Right cardiac atrium (tissue), 5 donors: ENCODE measurements around the gene PRM3. TPM values are rescaled to one million over a fixed set of nuclear protein-coding genes. Genes with fewer than 3 reads are reported as not detected.
A peak's percentile ranks its signal among the peaks of the same experiment; 100 is the strongest.

Source experiments
- ATAC-seq, 2 donors: fragments of 200-7000 bp; cut with Tn5 transposase; one replicate each; pipeline versions ENCODE4 v1.8.0 to v1.9.1; 2020; ENCODE audit warnings: moderate library complexity in 2 of 2, mild to moderate bottlenecking in 1 of 2
- DNase-seq, 3 donors: peaks; one replicate each; pipeline ENCODE4 v3.0.0-alpha.2; 2020
- H3K27ac ChIP-seq: one replicate; pipeline ENCODE4 v1.5.1; 2013; ENCODE audit warnings: mild to moderate bottlenecking, low read length, control low read depth, moderate library complexity
- H3K27me3 ChIP-seq: one replicate; pipeline ENCODE4 v1.6.1; 2013; ENCODE audit not compliant: control insufficient read depth, insufficient read depth
- H3K4me1 ChIP-seq: one replicate; pipeline ENCODE4 v1.6.1; 2013; ENCODE audit warnings: low read length; ENCODE audit not compliant: control insufficient read depth, insufficient read depth
- H3K4me3 ChIP-seq: one replicate; pipeline ENCODE4 v1.5.1; 2013; ENCODE audit warnings: low read length, control low read depth
- H3K9me3 ChIP-seq: one replicate; pipeline ENCODE4 v1.6.1; 2013; ENCODE audit warnings: low read length; ENCODE audit not compliant: control insufficient read depth
- WGBS: extraction: QIAGEN DNeasy Blood & Tissue Kit; methylation state at CpG from one replicate; pipeline ENCODE4 v1.1.7; 2013; 5-methylcytosine and 5-hydroxymethylcytosine counted together
- intact Hi-C, 4 donors: fragments of 100-400 bp; cut with DNase I; formaldehyde crosslinking; loops; one replicate each; pipeline versions ENCODE4 v1.11.0 to v1.14.0; 2022 to 2023
- polyA plus RNA-seq: library from polyadenylated mRNA; stranded (reverse); fragments of 200-250 nt; gene quantifications from one replicate; pipeline ENCODE4 v1.2.3, GENCODE V29; 2013
- total RNA-seq, 4 donors: library from RNA; stranded (reverse); fragmentation: NEBNext Ultra II Directional; extraction: Animal tissue kit (Norgen Biotek cat#: 25700); gene quantifications; one replicate each; pipeline ENCODE4 v1.2.1, GENCODE V29; 2021
- donor health status: healthy with polysubstance abuse.
- donor health status: DM: no; HTN: yes; CAD: no.
- donor health status: DM: no; HTN: no; CAD: no.
- donor health status: DM: no; HTN: yes; CAD: no; lungs with severe emphysema.
- donor health status: DM: yes; HTN: yes; CAD: no.

PRM3 gene
- total and polyA plus RNA-seq, 5 donors, result not detected

DNA sequence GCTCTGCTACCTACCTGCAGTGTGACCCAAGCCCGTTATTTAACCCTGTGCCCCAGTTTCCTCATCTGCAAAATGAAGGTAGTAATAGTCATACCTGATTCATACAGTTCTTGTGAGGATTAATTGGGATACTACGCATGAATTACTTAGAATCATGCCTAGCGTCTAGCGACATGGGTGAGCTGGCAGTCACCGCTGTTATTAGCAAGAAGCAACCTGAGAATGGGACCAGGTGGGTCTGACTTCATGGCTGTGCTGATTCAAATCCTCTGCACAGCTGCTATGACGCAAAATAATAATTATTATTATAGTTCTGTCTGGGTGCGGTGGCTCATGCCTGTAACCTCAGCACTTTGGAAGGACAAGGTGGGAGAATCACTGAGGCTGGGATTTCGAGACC is 25.3 kb downstream of the PRM3 start:
- intact Hi-C loops, result no loop called here

DNA sequence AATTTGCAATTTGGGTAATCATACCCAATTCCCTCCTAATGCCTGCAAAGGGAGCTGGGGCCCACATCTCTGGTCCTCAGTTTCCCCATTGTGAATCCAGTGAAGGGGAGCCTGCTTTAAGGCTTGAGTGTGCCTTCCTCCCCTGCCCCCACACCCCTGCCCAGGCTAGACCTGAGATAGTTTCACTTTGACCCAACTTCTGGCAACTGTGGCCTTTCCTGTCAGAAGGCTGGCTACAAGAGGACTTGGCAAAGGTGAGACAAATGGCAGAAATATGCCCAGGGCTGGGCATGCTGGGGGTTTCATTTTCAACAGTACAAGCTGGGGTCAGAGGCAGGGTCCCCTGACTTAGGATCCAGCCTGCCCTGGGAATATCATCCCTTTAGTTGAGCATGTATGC is 27.4 kb downstream of the PRM3 start:
- H3K4me1 ChIP-seq, result peaks cover 3% of the 10 kb centered on the region
- no peak overlapping the region for H3K4me3 ChIP-seq
- H3K27ac ChIP-seq, result no peak overlapping the region
- DNase-seq (no peak), ATAC-seq (no peak)
- intact Hi-C loops, result no loop called here
- H3K9me3 ChIP-seq, result no peaks in the 10 kb centered on the region
- H3K27me3 ChIP-seq, result no peaks in the 10 kb centered on the region

More for the DNA sequence above, 25.3 kb downstream of the PRM3 start:
- Histone ChIP-seq H3K4me1 (no peaks in the 10 kb centered on the region), H3K9me3 (no peaks in the 10 kb centered on the region), H3K27ac (no peak overlapping the region), H3K4me3 (no peak overlapping the region), H3K27me3 (no peaks in the 10 kb centered on the region)
- ATAC-seq (no peak), DNase-seq (no peak)
- WGBS, result 94% methylated on average over 8 of the region's 8 CpGs

DNA sequence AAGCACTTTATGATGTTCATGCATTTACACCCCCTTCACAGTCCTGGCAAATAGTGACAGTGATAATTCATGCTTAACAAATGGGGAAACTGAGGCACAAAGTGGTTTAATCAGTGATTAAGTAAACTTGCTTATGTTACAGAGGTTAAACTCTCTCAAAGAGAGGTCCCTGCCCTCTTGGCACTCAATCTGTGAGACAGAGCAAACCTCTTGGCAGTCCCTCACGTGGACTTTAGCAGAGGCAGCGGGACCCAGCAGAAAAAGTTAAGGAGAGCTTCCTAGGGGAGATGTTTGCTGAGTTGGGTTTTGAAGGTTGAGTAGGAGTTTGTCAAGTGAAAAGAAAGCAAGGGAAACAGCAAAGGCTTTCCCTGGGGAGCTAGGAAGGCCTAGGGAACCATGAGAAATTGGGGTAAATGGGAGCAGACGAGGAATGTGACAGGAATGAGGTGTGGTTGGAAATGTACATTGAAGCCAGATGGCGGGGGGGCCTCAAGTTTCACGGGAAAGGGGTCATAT is 28.1 kb downstream of the PRM3 start:
- no peak overlapping the region for H3K4me3 ChIP-seq
- DNase-seq (no peak), ATAC-seq (no peak)
- H3K9me3 ChIP-seq, result no peaks in the 10 kb centered on the region
- H3K4me1 ChIP-seq, result peaks cover 3% of the 10 kb centered on the region
- 85% methylated on average over 5 of the region's 5 CpGs for WGBS
- H3K27me3 ChIP-seq, result no peaks in the 10 kb centered on the region
- intact Hi-C loops, result no loop called here
- H3K27ac ChIP-seq, result no peak overlapping the region

DNA sequence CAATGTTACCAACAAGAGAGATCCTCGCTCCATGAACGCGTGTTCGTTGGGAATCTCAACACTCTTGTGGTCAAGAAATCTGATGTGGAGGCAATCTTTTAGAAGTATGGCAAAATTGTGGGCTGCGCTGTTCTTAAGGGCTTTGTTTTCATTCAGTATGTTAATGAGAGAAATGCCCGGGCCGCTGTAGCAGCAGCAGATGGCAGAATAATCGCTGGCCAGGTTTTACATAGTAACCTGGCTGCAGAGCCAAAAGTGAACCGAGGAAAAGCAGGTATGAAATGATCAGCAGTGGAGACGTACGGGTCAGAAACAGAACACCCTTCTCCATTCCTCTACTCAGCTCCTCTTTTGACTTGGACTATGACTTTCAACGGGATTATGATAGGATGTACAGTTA is 30.8 kb downstream of the PRM3 start:
- ATAC-seq, result no peak
- Histone ChIP-seq H3K27me3 (no peaks in the 10 kb centered on the region), H3K9me3 (no peaks in the 10 kb centered on the region), H3K27ac (no peak overlapping the region), H3K4me1 (peaks cover 3% of the 10 kb centered on the region), H3K4me3 (no peak overlapping the region)
- intact Hi-C loops, result no loop called here
- no peak for DNase-seq
- 76% methylated on average over 12 of the region's 12 CpGs for WGBS

DNA sequence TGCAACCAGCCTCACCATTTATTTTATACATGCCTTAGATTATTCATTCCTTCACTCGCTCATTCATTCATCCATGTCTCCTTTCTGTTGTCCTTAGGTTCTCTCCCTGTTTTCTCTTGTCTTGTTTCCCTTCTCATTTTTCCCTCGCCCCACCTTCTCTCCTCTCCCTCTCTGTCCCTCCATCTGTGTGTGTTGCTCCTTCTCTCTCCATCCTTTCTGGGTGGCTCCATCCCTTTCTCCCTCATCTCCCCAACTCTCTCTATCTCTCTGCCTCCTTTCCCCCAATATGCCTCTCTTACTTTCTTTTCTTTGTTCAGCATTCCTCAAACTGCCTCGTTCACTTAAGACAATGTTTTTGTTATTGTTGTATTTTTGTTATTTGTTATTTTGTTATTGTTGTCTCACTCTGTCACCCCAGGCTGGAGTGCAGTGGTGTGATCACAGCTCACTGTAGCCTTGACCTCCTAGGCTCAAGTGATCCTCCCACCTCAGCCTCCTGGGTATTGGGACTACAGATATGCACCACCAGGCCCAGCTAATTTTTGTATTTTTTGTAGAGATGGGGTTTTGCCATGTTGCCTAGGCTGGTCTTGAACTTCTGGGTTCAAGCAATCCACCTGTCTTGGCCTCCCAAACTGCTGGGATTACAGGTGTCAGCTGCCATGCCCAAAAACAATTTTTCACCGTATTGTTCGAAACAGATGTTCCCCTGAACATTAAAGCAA is 31.8 kb downstream of the PRM3 start:
- H3K27ac ChIP-seq, result no peak overlapping the region

DNA sequence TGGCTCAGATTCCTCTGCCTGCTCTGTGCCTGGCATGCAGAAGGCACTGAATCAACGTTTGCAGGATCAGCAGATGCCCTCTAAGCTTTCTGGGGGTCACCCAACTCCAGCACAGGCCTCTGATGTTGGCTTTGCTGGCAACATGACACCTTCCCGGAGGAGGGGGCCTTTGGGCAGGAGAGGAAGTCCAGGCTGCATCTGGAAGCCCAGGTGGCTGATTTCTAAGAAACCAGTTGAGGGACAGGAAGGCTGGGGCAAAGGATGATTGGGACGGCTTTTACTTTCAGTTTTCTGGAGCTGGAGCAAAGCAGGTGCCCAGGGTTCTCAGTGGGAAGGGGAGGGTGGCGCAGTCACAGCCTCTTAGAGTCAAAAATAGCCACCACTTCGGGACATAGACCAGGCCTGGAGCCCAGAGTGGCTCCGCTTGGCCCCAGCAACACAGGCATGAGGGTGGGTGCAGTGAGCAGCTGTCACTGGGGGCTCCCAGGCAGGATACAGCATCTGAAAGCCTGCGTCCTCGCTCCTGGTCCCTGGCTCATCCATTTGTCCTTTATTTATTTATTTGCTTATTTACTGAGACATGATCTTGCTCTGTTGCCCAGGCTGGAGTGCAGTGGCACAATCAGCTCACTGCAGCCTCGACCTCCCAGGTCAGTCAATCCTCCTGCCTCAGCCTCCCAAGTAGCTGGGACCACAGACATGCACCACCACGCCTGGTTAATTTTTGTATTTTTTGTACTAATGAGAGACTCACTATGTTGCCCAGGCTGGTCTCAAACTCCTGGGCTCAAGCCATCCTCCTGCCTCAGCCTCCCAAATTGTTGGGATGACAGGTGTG is 32.6 kb downstream of the PRM3 start:
- no peak overlapping the region for H3K4me3 ChIP-seq
- peak; percentile 86 to 91 for ATAC-seq
- 56% methylated on average over 10 of the region's 10 CpGs for WGBS

More for the DNA sequence above, 31.8 kb downstream of the PRM3 start:
- intact Hi-C loops, result no loop called here
- ATAC-seq (no peak), DNase-seq (no peak)
- H3K4me1 ChIP-seq, result peaks cover 3% of the 10 kb centered on the region
- no peaks in the 10 kb centered on the region for H3K9me3 ChIP-seq
- no peak overlapping the region for H3K4me3 ChIP-seq
- H3K27me3 ChIP-seq, result no peaks in the 10 kb centered on the region
- WGBS, result 90% methylated on average over 5 of the region's 5 CpGs

DNA sequence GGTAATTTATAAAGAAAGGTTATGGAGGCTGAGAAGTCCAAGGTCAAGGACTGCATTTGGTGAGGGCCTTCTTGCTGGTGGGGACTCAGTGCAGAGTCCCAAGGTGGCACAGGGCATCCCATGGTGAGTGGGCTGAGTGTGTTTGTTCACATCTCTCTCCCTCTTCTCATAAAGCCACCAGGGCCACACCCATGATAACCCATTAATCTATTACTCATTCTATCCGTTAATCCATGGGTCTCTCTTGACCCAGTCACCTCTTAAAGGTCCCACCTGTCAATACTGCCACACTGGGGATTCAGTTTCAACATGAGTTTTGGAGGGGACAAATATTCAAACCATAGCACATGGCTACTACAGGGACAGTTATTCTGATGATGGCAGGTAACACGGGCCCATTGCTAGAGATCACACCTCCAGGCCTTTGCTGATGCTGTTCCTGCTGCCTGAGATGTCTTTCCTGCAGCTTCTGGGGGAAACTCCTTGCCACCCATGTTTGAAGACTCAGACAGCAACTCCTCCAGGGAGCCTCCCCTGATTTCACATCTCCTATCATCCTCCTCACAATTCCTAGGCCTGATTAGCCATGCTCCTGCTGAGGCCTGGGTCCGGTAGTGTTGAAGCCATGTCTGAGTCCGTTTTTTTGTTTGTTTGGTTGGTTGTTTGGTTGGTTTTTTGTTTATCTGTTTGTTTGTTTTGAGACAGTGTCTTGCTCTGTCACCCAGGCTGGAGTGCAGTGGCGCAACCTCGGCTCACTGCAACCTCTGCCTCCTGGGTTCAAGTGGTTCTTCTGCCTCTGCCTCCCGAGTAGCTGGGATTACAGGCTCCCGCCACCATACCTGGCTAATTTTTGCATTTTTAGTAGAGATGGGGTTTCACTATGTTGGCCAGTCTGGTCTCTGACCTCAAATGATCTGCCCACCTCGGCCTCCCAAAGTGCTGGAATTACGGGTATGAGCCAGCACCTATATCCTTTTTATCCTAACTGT is 33.5 kb downstream of the PRM3 start:
- Histone ChIP-seq H3K27me3 (no peaks in the 10 kb centered on the region), H3K4me1 (peaks cover 3% of the 10 kb centered on the region), H3K27ac (peak overlapping the region; percentile 63), H3K4me3 (no peak overlapping the region), H3K9me3 (no peaks in the 10 kb centered on the region)
- intact Hi-C loops, result no loop called here
- no peak for DNase-seq
- no peak for ATAC-seq
- 77% methylated on average over 10 of the region's 10 CpGs for WGBS

More for the DNA sequence above, 32.6 kb downstream of the PRM3 start:
- peaks cover 3% of the 10 kb centered on the region for H3K4me1 ChIP-seq
- H3K27me3 ChIP-seq, result no peaks in the 10 kb centered on the region
- peak overlapping the region; percentile 63 for H3K27ac ChIP-seq
- intact Hi-C loops, result no loop called here
- DNase-seq, result peak in 2 of 3 donors; percentile 62 to 64
- no peaks in the 10 kb centered on the region for H3K9me3 ChIP-seq

DNA sequence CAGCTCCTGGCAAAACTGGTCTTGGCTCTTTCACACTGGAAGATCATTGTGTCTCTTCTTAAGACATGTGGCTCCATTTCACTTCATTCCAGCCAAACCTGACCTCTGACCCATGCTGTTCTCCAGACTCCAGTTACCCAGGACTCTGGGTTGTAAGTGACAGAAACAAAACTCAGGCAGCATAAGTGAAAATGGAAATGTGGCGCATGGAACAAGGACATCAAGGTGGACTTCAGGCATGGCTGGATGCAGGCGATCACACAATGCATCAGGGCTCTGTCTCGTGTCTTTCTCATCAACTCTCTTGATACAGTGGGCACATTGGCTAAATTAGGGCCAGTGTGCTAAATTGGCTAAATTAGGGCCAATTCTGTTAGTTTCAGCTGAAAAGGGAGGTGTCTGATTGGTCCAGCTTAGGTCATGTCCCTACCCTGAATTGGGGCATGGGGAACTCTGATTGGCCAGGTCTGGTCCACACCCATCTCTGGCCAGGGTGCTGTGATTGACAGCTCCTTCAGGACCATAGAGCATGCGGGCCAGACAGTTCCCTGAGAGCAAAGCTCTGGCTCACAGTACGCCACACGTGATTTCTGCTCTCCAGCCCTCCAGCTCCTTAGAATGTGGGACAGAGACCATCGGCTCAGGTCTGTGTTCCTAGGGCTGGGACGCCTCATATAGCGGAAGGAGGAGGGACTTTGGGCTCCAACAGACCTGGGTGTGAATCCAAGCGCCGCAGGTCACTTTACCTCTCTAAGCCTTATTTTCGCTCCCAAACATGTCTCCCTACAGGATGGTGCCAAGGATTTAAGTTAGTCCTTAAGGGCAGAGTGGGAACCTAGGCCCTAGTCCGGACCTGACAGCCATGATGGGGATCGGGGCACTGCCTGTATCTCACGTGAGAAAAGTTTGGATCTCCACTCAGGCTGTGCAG is 34.9 kb downstream of the PRM3 start:
- ATAC-seq (no peak), DNase-seq (no peak)
- Histone ChIP-seq H3K27ac (no peak overlapping the region), H3K4me3 (no peak overlapping the region), H3K27me3 (no peaks in the 10 kb centered on the region), H3K4me1 (peaks cover 3% of the 10 kb centered on the region), H3K9me3 (no peaks in the 10 kb centered on the region)
- intact Hi-C loops, result no loop called here
- WGBS, result 95% methylated on average over 15 of the region's 15 CpGs

DNA sequence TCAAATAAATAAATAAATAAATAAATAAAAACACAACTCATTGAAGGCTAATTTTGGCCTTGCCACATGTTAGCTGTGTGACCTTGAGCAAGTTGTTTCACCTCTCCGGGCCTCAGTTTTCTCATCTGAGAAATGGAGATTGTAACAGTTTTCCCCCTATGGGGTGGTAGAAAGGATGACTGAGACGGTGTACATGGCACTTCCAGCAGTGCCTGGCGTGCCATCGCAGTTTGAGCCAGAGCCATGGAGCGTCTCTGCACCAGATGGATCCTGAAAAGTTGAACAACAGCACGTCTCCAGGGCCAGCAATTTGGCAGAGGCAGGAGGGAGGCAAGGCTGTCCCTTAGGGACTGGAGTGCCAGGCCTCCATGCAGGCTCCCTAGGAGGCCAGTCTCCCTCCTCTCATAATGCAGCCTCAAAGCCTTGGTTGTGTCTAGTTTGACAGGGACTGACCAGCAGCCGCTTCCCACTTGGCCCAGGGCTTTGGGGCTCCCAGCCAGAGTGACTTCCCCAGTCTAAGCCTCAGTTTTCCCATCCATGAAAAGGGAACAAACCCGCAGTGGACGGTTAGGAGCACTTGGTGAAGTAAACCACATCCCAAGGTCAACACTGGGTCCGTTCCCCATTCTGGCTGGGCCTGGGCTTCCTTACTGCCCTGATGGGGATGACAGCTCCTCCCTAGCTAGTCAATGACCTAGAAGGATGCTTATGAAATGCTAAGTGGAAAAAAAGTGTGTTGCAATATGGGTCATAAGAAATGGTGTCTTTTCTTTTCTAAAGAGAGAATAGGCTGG is 36.8 kb downstream of the PRM3 start:
- DNase-seq (no peak), ATAC-seq (no peak)
- intact Hi-C loops, result no loop called here
- Histone ChIP-seq H3K4me1 (no peaks in the 10 kb centered on the region), H3K27ac (no peak overlapping the region), H3K27me3 (no peaks in the 10 kb centered on the region), H3K9me3 (no peaks in the 10 kb centered on the region), H3K4me3 (no peak overlapping the region)
- 75% methylated on average over 10 of the region's 10 CpGs for WGBS
